HG03457 (cell line): ENCODE measurements around the gene MBTPS2.

Experiments
- ATAC-seq: cut with Tn5 transposase; IDR thresholded peaks from one replicate; pipeline ENCODE4 v1.9.1; 2021; ENCODE audit warnings: moderate number of reproducible peaks; ENCODE audit not compliant: unreplicated experiment

MBTPS2 gene

DNA sequence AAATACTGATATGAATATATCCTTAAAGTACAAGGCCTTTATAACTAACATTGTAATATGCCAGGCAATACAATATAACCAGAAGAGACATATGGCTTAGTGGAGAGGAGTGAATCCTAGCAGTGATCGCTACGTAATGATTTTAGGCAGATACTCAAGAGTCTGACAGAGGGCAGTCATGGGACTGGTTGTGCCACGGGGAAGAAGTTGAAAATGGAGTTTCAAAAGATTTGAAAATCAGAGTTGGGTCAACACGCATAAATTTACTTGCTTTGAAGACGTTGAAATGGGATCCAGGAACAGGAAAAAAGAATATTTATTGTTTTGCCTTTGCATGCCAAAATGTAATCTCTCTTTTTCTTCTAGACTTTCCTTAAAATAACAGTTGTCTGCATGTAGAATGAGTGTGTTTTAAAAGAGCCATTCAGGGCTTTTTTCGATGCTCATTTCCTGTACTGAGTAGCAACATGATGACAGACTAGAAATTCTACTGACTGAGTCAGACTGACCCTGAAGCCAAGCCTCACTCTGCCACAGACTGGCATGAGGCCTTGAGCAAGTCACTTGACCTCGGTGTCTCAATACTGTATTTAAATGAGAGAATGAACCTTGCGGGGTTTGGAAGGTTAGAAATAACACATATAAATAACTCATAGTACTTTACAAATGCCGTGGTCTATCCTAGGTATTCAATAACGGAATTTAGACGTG, 93.0 kb downstream of the MBTPS2 start:
- no peak for ATAC-seq

DNA sequence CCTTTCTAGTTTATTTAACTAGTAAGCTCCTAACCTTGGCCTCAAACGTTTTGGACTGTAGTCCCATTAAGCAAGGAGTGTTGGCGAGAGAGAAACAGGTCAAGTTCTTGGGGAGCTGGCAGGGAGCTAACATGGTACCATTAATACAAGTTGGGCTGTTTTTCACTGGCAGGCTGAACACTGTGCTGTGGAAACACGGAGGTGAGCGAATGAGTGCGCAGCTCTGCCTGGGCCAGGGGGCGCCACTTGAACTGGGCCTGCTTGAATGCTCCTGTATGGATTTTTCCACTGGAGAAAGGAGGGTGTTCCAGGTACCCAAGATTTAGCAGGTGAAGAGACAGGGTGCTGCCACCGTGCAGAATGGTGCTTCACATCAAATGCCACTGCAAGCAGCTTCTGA, 93.7 kb downstream of the MBTPS2 start:
- no peak for ATAC-seq

DNA sequence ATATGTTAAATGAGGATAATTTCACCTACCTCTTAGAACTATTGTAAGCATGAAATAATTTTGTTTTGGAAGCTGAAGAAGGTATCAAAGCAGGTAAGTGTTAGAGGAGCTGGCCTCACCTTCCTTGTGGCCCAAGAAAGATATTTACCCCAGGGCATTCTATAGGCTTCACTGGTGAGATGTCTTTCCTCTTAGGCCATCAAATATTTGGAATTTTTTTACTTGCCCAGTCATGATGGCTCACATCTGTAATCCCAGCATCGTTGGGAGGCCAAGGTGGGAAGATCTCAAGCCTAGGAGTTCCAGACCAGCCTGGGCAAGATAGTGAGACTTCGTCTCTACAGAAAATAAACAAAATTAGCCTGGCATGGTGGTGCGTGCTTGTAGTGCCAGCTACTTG, 95.0 kb downstream of the MBTPS2 start:
- ATAC-seq, result no peak
